Femur (tissue), 1 donor: ENCODE measurements around the gene CCNY.

Experiments
- DNase-seq: peaks from one replicate; pipeline ENCODE4 v3.0.0-alpha.2; 2017

Gene CCNY

DNA sequence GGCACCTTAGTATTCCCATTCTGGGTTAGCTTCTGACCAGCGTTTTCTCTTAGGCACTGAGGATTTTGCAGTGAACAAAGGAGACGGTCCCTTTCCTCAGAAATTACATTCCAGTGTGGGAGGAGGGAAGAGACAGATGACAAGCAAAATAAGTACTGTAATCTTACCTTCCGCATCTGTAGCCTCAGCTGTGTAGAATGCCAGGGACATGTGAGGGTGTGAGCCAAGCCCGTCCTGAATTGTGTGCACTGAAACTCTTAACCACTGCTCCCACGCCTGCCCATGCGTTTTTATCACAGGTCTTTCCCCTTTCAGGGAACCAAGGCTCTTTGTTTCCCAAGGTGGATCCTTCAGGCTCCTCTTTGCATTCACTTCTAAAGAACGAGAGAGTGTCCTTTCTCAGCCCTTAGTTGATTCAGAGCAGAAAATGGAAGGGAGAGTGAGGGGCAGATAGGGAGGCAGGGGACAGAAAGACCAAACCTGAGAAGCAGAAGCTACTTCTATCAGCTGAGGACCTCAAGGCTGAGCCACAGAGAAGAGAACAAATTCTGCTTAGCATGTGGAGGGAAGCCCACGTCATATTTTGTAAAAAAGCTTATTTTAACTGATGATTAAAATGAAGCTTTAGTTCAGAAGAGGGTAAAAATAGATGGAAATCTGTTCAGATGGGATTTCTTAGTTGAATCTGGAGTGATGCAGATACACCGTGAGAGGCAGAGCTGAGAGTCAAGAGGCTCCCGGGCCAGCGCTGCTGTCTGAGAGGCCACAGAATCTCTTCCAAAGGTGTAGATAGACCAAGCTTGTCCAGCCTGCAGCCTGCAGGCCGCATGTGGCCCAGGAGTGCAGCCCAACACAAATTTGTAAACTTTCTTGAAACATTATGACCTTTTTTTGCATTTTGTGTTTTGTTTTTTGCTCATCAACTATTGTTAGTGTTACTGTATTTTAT is 122.5 kb downstream of the CCNY start:
- no peak for DNase-seq

DNA sequence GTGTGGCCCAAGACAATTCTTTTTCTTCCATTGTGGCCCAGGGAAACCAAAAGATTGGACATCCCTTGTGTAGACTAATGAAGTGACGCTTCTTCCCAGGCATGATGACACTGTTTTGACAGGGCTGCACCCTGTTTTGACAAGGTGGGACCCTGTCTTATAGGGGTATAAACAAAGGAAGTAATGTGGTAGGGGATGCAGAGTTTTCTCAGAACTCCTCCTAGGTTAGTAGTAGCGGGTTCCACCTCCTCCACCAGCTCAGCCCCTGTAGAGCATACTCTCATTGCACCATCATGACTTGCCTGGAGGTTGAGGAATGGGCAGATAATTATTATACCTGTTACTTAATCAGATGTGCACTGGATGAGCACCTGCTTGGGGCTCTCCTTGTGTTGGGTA is 123.1 kb downstream of the CCNY start:
- no peak for DNase-seq

DNA sequence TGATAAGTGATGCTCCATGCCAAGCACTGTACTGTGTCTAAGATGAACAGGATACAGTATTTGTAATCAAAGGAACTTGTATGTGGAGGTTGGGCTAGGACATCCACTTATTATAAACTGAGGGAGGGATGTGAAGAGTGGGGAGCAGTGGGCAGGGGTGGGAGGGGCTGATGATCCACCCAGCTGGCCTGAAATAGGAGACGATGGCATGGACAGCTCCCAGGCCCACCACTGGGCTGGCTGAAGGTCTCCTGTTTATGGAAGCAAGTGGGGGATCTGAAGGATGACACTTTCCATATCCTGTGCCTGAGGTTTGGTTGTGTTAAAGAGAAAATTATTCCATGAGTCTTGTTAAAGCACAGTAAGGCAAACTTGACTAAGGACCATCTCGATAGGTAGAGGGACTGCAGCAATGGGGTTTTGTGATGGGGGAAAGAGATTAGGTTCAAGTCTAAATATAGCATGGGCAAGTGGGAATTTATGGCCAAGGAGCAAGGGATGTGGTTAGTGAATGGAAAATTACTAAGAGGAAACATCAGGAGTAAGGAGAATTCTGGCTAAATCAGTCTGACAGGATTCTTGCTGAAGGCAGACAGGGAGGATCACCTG is 124.6 kb downstream of the CCNY start:
- no peak for DNase-seq

DNA sequence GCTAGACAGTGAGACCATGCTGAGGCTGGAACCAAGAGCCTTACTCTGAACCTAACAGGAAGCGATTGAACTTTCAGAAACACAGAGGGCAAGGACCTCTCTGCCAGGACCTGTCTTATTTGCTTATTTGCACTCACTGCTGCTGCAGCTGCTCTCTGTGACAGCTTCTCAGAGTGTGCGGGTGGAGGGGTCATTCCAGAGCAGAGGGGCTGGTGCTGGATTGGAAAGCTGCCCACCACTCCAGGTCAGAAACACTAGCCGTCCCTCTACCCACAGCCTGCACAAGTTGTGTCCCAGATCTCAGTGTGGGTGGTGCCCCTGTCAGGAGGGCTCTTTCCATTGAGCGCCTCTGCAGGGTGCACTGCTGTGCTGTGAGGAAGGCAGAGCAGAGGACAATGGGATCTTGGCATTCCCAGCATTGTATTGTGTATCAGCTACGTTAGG is 126.2 kb downstream of the CCNY start:
- no peak for DNase-seq

DNA sequence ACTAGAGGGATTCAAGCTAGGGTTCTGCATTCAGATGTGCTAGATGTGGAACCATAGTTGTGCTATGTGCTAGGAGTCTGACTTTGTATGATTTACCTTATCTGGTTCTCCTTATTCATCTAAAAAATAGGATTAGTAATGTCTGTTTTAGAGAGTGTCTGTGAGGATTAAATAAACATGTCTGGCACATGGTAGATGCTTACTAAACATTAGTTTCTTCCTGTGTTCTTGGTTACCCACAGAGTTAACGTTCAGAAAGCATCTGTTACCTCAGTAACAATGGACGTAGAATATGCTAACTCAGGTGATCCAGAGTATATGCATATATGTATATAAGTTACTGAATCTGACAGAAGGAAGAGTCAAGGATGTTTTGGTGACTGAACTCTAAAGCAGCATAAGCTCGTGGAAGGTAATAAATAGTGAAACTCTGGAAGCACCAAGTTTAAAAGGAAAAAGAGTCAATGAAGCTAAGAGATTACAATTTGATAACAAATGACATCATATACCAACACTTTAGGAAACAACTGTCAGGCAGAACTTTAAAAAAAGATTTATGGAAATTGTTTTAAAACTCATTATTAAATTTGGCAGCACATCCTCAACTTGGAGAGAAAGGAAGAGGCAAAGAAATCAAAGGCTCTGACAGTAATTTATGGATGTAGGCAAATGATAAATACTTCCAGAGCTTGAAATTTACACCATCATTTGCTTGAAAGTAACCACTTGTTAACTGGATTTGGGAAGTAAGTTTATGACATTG is 127.0 kb downstream of the CCNY start:
- no peak for DNase-seq

DNA sequence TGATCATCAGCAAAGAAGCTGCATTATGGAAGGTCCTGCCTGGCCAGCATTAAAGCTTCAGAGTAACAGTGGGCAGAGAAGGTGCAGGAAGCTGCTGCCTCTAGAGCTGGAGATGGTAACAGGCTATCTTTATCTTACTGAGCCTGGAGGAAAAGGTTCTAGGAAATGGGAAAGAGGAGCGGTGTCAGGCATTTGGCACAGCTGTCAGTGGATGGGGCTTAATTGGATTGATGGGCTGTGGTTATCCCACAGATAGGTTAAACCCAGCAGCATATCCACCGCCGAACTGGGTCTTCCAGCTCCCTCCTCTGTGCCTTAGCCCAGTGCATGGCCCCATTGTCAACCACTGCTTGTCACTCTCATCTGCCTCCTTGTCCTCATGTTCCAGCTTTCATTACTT is 127.6 kb downstream of the CCNY start:
- no peak for DNase-seq

DNA sequence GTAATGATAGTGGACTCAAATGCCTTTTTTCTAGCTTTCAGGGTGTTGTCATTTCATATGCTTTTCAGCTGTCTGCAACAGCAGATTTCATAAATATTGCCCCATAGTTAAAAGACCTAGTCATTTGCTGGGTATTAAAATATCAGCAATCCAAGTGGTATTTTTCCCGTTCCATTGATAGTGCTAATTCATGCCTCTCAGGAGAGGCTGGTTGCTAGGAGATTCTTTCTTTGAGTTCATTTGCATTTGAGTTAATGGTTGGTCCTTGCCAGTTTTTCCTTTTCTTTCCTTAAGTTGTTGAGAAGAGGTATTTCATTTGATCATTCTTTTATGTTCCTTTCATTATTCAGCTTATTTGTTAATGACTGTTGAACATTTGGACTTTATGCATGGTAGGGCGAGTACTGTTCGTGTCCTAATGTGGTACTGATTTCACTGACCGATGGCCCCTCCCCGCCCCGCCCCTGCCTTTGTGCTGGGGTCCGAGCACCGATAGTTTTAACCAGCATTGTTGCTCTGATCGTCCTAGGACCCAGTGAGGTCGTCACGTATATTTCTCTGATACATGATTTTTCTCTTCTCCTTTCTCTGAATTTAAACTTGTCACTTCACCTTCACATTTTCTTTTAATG is 128.6 kb downstream of the CCNY start:
- no peak for DNase-seq

DNA sequence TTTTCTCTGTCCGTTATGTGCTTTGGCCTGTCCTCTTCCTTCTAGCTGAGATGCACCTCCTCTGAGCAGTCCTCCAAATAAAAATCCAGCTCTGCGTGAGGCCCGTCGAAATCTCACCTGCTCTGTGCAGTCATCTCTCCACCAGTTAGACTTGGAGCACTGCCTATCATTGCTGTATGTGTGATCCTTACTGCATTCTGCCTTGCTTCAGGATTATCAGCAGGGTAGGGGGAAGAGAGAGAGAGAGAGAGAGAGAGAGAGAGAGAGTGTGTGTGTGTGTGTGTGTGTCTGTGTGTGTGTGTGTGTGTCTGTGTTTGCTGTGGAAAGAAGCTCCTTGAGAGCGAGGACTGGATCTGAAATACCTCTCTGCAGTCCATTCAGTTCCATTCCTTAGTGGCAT is 129.4 kb downstream of the CCNY start:
- DNase-seq: no peak

DNA sequence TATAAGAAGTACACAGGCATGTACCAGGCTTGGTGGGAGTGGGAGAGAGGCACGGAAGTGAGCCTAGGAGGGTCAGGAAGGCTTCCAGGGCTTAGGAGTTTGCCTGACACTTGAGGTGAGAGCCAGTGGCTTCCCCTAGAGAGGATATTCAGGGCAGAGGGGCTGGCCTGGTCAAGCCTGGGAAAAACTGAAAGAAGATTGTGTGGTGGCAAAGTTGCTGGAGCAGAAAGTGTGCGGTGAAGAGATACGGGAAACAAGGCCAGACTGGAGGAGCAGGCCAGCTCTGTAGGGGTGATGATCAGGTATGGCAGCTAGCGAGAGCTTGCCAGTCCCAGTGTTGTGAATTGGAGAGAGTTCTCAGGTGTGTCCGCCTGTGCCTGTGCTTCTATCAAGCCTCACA is 129.9 kb downstream of the CCNY start:
- no peak for DNase-seq

DNA sequence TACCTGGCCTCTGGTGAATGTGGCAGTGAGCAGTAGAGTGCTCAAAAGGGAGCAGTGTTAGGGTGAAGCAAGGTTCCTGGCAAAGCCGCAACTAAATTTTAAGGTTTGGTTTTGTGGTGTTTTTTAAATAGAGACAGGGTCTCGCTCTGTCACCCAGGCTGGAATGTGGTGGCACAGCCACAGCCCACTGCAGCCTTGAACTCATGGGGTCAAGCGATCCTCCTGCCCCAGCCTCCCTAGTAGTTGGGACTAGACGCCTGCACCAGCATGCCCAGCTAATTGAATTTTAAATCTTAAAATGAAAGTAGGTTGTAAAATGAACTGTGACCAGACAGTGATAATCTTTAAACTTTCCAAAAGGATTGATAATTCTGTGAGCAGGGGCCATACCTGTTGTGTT is 130.4 kb downstream of the CCNY start:
- DNase-seq: no peak

DNA sequence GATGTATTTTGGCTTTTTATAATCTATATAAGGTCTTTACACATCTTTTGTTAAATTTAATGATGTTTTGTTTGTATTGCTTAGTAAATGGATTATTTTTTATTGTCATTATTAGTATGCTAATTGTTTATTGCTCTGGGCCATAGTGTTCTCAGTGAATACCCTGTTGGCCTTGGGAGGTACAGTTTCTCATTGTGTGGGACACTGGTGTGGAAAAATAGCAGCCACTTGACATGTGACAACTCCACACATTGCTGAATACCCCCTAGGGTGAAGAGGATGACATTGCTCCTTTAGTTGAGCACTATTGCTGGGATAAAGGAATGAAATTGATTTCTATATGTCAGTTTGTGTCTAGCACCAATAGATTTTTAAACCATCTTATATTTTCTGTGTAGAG is 130.9 kb downstream of the CCNY start:
- no peak for DNase-seq

DNA sequence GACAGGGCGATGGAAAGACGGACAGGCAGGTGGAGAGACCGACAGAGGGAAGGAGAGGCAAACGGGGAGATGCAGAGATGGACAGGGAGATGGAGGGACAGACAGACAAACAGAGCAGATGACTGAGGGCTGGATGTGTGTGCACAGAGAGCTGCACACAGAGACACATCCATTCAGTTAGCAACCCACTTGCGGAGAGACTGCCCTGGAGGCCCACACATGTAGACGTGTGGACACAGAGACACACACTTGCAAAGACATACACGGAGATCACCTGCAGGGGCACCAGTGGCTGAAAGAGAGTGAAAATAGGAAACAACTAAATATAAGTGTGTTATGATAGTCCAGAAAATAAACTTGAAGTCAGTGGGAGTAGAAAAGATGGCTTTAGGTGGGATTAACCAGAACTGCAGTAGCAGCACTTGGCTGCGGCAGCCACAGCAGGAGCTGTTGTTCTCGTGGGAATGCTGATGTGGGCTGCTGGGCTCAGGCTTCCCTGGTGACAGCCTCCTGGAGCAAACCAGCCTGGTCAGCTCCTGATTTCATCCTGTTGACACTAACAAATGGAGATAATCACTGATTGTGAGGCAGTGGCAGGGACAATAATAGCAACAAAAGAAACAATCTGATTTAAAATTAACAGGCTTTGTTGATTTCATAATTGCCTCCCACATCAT is 134.1 kb downstream of the CCNY start:
- no peak for DNase-seq

DNA sequence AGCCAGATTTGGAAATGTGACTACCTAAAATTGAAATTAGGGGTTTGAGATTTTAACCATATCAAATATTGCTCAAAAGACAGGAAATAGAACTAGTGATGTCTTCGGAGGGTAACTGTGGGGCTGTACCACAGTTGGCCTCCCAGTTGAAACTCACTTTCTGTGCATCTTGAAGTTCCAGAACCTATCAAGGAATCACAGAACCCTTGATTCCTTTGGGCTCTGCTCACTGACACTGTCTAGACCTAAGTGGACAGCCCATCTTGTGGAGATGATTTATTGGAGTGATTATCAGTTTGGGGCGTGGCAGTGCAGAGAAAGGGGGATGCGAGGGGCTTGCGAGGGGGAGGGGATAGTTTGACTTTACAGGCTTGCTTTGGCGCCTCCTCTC is 134.6 kb downstream of the CCNY start:
- no peak for DNase-seq

DNA sequence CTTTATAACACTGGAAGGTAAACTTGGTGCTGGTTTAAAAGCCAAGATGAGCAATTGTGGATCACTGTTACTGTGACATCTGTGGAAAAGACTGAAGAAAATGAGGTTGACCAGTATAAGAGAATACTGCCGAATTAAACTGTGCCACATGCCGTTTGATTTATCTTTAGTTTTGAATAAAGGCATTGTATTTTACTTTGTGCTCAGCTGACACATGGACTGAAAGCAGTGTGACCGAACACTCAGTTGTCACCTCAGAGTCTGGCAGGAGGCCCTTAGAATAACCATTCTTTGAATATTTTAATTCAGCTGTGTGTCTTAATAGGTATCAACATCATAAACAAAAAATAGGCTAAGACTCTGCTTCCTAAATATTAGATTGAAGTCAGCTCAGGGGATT is 135.1 kb downstream of the CCNY start:
- no peak for DNase-seq

DNA sequence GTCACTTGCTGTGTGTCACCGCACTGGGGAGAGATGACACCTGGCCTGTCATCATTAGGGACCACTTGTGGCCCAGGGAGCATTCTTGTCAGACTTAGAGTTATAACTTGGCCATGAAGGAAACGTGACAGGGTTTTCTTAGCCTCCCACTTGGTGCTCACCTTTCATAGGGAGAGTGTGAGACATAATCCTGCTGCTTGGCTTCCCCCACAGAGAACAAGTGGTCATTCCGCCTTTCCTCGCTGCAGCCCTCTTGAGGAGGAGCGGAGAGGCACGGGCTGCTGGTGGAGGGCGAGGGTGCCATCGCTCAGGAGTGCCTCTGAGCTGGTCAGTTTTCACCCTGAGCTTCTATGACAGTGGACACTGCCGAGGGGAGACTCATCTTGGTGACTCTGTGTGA is 143.8 kb downstream of the CCNY start:
- DNase-seq: no peak

DNA sequence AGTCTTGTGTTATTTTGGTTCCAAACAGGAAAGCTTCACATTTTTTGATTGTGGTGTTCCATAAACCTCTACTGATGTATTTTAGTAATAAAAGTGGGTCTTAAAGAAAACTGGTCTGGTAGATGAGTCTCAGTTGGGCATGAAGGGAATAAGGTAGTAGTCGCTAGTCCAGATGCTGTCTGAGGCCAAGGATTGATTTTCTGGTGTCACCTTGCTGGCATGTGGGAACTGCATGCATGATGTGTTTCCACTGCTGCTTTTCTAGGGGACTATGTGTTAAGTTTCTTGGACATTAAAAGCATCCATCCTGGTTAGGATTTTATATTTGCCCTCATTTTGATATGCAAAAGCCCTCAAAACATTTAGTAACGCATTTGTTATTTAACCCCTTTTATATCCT is 145.1 kb downstream of the CCNY start:
- DNase-seq: no peak

DNA sequence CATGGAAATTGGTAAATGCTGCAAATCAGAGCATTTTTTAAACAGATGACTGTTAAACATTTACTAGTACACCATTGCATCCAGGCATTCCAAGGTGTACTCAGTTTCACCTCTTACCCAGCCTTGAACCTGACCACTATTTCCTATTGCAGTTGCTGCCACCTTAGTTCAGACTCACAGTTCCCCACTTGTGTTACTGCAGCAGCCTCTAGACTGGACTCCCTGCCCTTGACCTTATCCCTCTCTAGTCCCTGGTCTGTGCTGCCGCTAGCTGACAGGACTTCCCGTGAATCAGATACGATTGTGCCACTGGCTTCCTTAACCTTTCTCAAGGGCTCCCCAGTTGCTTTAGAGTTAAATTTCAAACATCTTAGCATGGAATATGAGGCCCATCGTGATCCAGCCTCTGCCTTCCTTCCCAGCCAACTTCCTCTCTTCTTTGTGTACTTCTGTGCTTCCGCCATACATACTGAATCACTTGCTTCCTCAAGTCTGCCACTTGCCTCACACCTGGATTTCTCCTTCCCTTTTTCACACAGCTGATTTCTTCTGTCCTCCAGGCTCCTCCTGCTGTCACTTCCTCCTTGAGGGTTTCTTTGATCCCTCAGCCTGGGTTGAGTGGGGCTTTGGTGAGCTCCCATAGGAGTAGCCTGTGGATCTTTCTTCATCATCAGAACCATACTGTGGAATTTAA is 150.1 kb downstream of the CCNY start:
- DNase-seq: no peak

DNA sequence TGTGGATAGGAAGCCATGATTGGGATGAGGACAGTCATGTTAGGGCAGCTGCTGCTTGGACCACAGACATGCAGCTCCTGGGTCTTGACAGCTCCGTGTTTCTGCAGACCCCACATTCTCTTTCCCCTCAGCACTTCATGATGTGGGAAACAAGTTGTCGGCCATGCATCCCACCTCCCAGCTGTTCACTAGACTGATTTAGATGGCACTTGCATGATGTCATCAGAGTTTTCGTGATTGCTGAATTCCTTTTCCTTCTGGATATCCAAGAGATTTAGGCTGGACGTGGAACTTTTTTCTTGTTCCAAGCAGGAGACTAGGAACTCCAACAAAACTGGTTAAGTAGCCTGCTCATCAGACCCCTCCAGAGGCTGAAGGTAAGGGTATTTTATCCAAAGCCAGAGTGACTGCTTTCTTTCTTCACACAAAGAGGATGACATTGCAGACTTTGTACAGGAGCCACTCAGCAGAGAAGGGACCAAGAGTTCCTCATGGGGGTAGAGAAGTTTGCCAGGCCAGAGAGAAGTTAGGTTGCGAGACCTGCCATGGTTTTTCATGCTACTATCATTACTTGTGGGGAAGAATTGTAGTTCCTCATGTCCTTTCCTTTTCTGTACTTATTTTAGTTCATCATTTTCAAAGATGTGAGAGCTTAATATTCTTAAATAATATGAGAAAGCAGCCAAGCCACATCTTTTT is 151.2 kb downstream of the CCNY start:
- no peak for DNase-seq

DNA sequence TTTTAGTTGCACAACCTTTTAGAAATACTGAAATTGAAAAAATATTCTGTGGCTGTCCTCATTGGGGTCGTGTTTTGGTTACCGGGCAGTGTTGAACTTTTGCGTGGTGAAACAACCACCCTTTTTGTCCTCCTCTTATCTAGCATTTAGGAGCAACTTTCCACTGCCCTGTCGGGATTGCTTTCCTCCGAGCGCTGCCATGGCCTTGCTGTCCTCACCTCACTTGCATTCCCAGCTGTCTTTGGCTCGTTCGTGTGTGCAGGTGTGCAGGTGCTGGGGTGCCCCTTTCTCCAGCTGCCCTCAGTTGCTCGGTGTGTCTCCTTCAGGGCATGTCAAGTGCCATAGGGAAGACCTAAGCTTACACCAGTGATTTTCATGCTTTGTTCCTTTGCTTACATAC is 151.9 kb downstream of the CCNY start:
- no peak for DNase-seq

DNA sequence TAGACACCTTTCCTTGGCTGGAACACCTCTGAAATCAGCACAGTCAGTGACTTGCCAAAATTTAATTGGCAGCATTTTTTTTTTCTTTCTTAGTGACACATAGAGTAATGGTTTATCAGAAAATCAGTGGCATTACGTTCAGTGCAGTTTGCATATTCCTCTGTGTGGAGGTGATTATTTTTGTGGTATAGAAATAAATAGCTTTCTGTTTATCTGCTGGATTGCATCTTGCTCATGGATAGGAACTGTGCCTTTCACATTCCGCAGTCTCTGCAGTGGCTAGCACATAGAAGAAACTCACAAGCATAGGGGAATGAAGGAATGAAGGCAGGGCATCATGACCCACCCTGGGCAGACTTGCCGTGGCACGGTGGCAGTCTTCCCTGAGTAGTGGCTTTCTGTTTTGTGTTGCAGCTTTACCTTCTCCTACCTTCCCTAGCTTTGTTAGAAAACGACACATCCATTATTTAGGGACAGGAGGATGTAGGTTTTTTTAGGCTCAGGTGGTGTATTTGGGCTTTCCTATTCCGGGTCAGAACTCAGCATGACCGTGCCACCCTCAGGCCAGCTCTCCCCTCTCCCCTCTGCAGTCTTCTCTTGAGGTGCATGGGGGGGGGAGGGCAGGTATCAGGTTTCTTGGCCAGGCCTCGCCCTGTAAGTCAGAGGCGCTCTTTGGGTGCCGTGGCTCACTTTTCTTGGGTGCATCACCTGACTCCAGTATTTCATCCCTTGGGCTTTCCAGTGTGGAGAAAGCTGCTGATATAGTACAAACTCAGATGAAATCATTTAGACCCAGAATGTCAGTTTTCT is 156.3 kb downstream of the CCNY start:
- DNase-seq: no peak
